Cardiac muscle cell (in vitro differentiated cells and primary cell): ENCODE measurements around the gene PLSCR1. TPM values are rescaled to one million over a fixed set of nuclear protein-coding genes. Genes with fewer than 3 reads are reported as not detected.

ENCODE experiments used
- DNase-seq, 2 donors: peaks; one replicate each; pipeline versions ENCODE4 v3.0.0 to v3.0.0-alpha.2; 2010 to 2017; ENCODE audit warnings: low read depth in 1 of 2, low spot score in 1 of 2
- H3K27ac ChIP-seq: fragments of 200-600 bp; sonication (generic); 2 replicates; pipeline ENCODE4 v1.5.1; 2016
- H3K27me3 ChIP-seq: fragments of 200-600 bp; sonication (generic); 2 replicates; pipeline ENCODE4 v1.6.0; 2016; ENCODE audit warnings: control low read depth
- H3K36me3 ChIP-seq: fragments of 200-600 bp; sonication (generic); 2 replicates; pipeline ENCODE4 v1.5.1; 2016; ENCODE audit warnings: control low read depth
- H3K4me1 ChIP-seq: fragments of 200-600 bp; sonication (generic); 2 replicates; pipeline ENCODE4 v1.8.1; 2017; ENCODE audit warnings: low read depth, mild to moderate bottlenecking, mixed run types
- H3K4me3 ChIP-seq: fragments of 200-600 bp; sonication (generic); 2 replicates; pipeline ENCODE4 v1.5.1; 2016; ENCODE audit warnings: mild to moderate bottlenecking
- H3K9me3 ChIP-seq: fragments of 200-600 bp; sonication (generic); 2 replicates; pipeline ENCODE4 v1.5.1; 2017; ENCODE audit warnings: low read depth, mild to moderate bottlenecking, control low read depth
- polyA plus RNA-seq: library from polyadenylated mRNA; unstranded; fragments of >200 nt; fragmentation: Nextera tagmentation; extraction: Ambion mirVana; gene quantifications from 2 replicates; pipeline ENCODE4 v1.2.1, GENCODE V29; 2016
- total RNA-seq: library from RNA; depleted of rRNA; stranded (reverse); fragments of >200 nt; gene quantifications from 2 replicates; pipeline ENCODE4 v1.2.3, GENCODE V29; 2016
- TF ChIP-seq, protein P1 (sequence below): IDR thresholded peaks from 2 replicates; pipeline ENCODE4 v1.5.1; 2012; ENCODE audit warnings: low read depth, mild to moderate bottlenecking, low read length

Gene PLSCR1
- total and polyA plus RNA-seq, 2 experiments from 2014 or later: 20.3 to 22.8 TPM

DNA sequence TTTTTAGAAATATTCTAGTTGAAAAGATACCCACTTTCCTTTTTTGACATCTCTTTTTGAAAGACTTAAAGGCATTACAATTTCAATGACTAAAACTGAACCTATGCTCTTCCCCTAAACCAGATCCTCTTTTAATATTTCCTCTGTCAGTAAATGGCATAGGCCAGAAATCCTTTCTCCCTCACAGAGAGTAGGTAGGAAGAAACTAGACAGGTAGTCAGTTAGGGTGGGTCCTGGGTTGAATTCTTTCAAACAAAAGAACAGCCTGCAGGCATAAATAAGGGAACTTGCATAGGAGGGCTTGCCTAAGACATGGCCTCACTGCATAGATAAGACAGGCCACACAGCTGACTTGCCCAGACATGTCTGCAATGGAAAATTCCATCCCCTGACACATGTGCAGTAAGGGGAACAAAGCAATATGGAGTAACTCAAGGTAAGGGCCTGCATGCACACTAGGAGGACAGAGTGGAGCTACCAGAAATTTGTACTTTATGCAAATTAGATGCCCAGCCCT is 37.6 kb upstream of the PLSCR1 start:
- H3K4me3 ChIP-seq: no peak overlapping the region
- no peaks in the 10 kb centered on the region for H3K27me3 ChIP-seq
- H3K4me1 ChIP-seq: no peaks in the 10 kb centered on the region
- H3K36me3 ChIP-seq: no peaks in the 10 kb centered on the region
- TF ChIP-seq, protein P1, sequence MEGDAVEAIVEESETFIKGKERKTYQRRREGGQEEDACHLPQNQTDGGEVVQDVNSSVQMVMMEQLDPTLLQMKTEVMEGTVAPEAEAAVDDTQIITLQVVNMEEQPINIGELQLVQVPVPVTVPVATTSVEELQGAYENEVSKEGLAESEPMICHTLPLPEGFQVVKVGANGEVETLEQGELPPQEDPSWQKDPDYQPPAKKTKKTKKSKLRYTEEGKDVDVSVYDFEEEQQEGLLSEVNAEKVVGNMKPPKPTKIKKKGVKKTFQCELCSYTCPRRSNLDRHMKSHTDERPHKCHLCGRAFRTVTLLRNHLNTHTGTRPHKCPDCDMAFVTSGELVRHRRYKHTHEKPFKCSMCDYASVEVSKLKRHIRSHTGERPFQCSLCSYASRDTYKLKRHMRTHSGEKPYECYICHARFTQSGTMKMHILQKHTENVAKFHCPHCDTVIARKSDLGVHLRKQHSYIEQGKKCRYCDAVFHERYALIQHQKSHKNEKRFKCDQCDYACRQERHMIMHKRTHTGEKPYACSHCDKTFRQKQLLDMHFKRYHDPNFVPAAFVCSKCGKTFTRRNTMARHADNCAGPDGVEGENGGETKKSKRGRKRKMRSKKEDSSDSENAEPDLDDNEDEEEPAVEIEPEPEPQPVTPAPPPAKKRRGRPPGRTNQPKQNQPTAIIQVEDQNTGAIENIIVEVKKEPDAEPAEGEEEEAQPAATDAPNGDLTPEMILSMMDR: no peak
- H3K9me3 ChIP-seq: no peaks in the 10 kb centered on the region
- no peak overlapping the region for H3K27ac ChIP-seq
- DNase-seq: peak in 1 of 2 donors; percentile 57

DNA sequence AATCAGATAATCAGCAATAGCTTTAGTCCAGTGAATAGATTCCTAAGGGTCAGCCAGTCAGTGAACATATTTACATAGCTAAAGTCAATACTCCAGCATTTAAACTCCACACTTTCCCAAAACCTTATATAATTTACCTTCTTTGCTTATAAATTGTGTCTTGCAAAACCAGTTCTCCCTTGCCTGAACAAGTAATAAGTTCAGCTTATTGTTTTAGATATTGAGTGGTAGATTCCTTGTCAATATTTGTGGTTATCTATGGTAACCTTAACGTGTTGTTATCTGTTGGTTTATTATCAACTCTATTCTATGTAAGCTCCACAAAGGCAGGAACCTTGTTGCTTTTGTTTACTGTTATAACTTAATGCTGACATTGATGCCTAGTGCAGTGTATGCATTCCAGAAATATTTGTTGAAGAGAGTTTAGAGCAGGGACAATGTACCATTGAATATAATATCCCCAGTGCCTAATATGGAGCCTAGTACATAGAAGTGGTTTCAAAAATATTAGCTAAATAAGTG is 36.7 kb upstream of the PLSCR1 start:
- peak in 1 of 2 donors; percentile 4 for DNase-seq
- no peaks in the 10 kb centered on the region for H3K4me1 ChIP-seq
- no peaks in the 10 kb centered on the region for H3K9me3 ChIP-seq
- H3K4me3 ChIP-seq: no peak overlapping the region
- H3K27me3 ChIP-seq: no peaks in the 10 kb centered on the region
- H3K27ac ChIP-seq: no peak overlapping the region
- TF ChIP-seq, protein P1: no peak
- H3K36me3 ChIP-seq: no peaks in the 10 kb centered on the region

DNA sequence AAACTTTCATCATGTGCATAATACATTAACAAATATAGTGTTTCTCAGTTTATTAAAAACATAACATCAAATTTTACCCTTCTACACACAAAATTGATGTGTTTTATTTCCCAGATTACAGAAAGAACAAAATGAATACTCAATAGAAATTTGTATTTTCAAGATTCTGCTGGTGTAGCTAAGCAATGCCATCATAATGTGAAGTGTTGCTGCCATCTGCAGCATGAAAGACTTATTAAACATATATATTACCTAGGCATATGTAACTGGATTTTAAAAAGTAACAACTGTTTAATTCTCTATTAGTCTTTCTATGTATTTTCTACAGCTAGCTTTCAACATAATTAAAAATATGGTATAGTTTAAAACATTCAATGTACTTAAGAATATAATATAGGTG is 33.3 kb upstream of the PLSCR1 start:
- Histone ChIP-seq H3K9me3 (no peaks in the 10 kb centered on the region), H3K27me3 (no peaks in the 10 kb centered on the region), H3K4me3 (no peak overlapping the region), H3K27ac (no peak overlapping the region), H3K36me3 (no peaks in the 10 kb centered on the region), H3K4me1 (no peaks in the 10 kb centered on the region)
- TF ChIP-seq, protein P1: peak; percentile 36
- peak; percentile 49 to 84 for DNase-seq

GRCh38 chr3:146575636-146576035 is 31.2 kb upstream of the PLSCR1 start:
- H3K27me3 ChIP-seq: no peaks in the 10 kb centered on the region
- no peaks in the 10 kb centered on the region for H3K4me1 ChIP-seq
- no peaks in the 10 kb centered on the region for H3K36me3 ChIP-seq
- DNase-seq: no peak
- no peak overlapping the region for H3K4me3 ChIP-seq
- no peaks in the 10 kb centered on the region for H3K9me3 ChIP-seq
- H3K27ac ChIP-seq: no peak overlapping the region
- TF ChIP-seq, protein P1: no peak

DNA sequence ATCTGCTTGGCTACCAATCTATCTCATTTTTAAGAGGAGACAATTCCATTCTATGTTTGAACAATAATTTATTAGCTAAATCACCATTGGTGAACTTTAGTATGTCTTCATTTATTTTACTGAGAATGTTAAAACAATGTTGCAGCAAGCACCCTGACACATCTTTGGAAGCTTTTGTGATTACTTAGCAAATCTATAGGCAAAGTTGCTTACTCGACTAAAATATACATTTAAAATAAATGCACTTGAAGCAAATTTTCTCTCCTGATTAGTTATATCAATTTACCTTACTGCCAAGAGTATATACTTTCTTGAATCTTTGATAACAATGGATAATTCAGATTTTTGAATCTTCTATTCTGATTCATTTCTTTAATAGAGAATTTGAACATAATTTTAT is 29.8 kb upstream of the PLSCR1 start:
- DNase-seq: no peak
- no peaks in the 10 kb centered on the region for H3K36me3 ChIP-seq
- TF ChIP-seq, protein P1: no peak
- H3K4me1 ChIP-seq: no peaks in the 10 kb centered on the region
- H3K9me3 ChIP-seq: no peaks in the 10 kb centered on the region
- no peak overlapping the region for H3K4me3 ChIP-seq
- no peak overlapping the region for H3K27ac ChIP-seq
- no peaks in the 10 kb centered on the region for H3K27me3 ChIP-seq
